HepG2 (cell line): ENCODE data around the gene RAB40C. TPM values are rescaled to one million over a fixed set of nuclear protein-coding genes. Genes with fewer than 3 reads are reported as not detected.

Experiments
- ATM ChIP-seq: fragments of 450-650 bp; IDR thresholded peaks from 2 replicates; pipeline ENCODE4 v1.7.1; 2017; ENCODE audit warnings: mild to moderate bottlenecking, borderline replicate concordance
- BRCA1 ChIP-seq: sonication (generic); formaldehyde crosslinking; IDR thresholded peaks from 2 replicates; pipeline ENCODE4 v1.4.0; 2020; ENCODE audit warnings: missing genetic modification reagents
- ETV6 ChIP-seq: sonication (generic); formaldehyde crosslinking; conservative IDR thresholded peaks from 2 replicates; pipeline ENCODE4 v1.4.0; 2020; ENCODE audit warnings: missing genetic modification reagents
- HNRNPK ChIP-seq: fragments of 200-400 bp; formaldehyde crosslinking; IDR thresholded peaks from 2 replicates; pipeline ENCODE4 v1.6.1; 2018; ENCODE audit warnings: low read length, low read depth, moderate library complexity, mild to moderate bottlenecking; ENCODE audit not compliant: poor library complexity, severe bottlenecking
- NR3C1 ChIP-seq: sonication (generic); formaldehyde crosslinking; IDR thresholded peaks from 2 replicates; pipeline ENCODE4 v1.4.0; 2020; ENCODE audit warnings: missing genetic modification reagents
- PHF21A ChIP-seq: sonication (generic); formaldehyde crosslinking; IDR thresholded peaks from 2 replicates; pipeline ENCODE4 v1.5.0; 2020; ENCODE audit warnings: mild to moderate bottlenecking, missing genetic modification reagents
- U2AF1 ChIP-seq: fragments of 200-400 bp; formaldehyde crosslinking; optimal IDR thresholded peaks from 2 replicates; pipeline ENCODE3; 2017; ENCODE audit warnings: mild to moderate bottlenecking, low read depth, low read length
- ZNF136 ChIP-seq: sonication (generic); formaldehyde crosslinking; IDR thresholded peaks from 2 replicates; pipeline ENCODE4 v1.8.1; 2022; ENCODE audit warnings: low read depth, mild to moderate bottlenecking, moderate library complexity, missing genetic modification reagents
- ZNF260 ChIP-seq: sonication (generic); formaldehyde crosslinking; IDR thresholded peaks from 2 replicates; pipeline ENCODE4 v1.4.0; 2020; ENCODE audit warnings: missing genetic modification reagents, low read depth, mild to moderate bottlenecking, borderline replicate concordance
- ZNF33B ChIP-seq: sonication (generic); formaldehyde crosslinking; IDR thresholded peaks from 2 replicates; pipeline ENCODE4 v1.5.1; 2020; ENCODE audit warnings: mild to moderate bottlenecking, missing genetic modification reagents
- polyA plus RNA-seq, 8 experiments: library from polyadenylated mRNA; depleted of rRNA in 3 of 8; stranded (reverse) in 7 of 8; unstranded in 1 of 8; fragments of >200 nt; fragmentation: Illumina TruSeq in 4 of 8; extraction: Trizol in 4 of 8; gene quantifications; 2 replicates each; pipeline versions ENCODE4 v1.2.1 to v1.2.3, GENCODE V29; 2011 to 2016; ENCODE audit warnings: low read depth in 4 of 8, missing spikeins in 1 of 8, mixed read lengths in 1 of 8; ENCODE audit not compliant: insufficient read depth in 1 of 8
- total RNA-seq, 5 experiments: library from RNA; depleted of rRNA; stranded (reverse); fragments of >200 nt; fragmentation: Illumina TruSeq; extraction: Trizol; gene quantifications; 2 replicates each; pipeline ENCODE4 v1.2.3, GENCODE V29; 2016; ENCODE audit warnings: low read depth in 1 of 5
- TF ChIP-seq, protein P1 (sequence below): sonication (generic); formaldehyde crosslinking; IDR thresholded peaks from 2 replicates; pipeline ENCODE4 v1.4.0; 2020; ENCODE audit warnings: mild to moderate bottlenecking, missing genetic modification reagents, borderline replicate concordance
- TF ChIP-seq, protein P2 (sequence below): sonication (generic); formaldehyde crosslinking; conservative IDR thresholded peaks from 2 replicates; pipeline ENCODE4 v1.4.0; 2020; ENCODE audit warnings: missing genetic modification reagents
- TF ChIP-seq, protein P3 (sequence below): sonication (generic); formaldehyde crosslinking; IDR thresholded peaks from 2 replicates; pipeline ENCODE4 v1.5.1; 2020; ENCODE audit warnings: mild to moderate bottlenecking, missing genetic modification reagents, moderate library complexity
- TF ChIP-seq, protein P4 (sequence below): sonication (generic); formaldehyde crosslinking; IDR thresholded peaks from 2 replicates; pipeline ENCODE4 v1.9.0; 2021; ENCODE audit warnings: missing genetic modification reagents, mild to moderate bottlenecking, borderline replicate concordance
- TF ChIP-seq, protein P5 (sequence below): sonication (generic); formaldehyde crosslinking; conservative IDR thresholded peaks from 2 replicates; pipeline ENCODE4 v1.8.0; 2022; ENCODE audit warnings: mild to moderate bottlenecking, moderate library complexity, missing genetic modification reagents

RAB40C gene
- total and polyA plus RNA-seq, 2 of the 13 experiments (the other 11 are each of a cell fraction or from before 2014, with no cell fraction given), result 7.7 to 11.5 TPM

DNA sequence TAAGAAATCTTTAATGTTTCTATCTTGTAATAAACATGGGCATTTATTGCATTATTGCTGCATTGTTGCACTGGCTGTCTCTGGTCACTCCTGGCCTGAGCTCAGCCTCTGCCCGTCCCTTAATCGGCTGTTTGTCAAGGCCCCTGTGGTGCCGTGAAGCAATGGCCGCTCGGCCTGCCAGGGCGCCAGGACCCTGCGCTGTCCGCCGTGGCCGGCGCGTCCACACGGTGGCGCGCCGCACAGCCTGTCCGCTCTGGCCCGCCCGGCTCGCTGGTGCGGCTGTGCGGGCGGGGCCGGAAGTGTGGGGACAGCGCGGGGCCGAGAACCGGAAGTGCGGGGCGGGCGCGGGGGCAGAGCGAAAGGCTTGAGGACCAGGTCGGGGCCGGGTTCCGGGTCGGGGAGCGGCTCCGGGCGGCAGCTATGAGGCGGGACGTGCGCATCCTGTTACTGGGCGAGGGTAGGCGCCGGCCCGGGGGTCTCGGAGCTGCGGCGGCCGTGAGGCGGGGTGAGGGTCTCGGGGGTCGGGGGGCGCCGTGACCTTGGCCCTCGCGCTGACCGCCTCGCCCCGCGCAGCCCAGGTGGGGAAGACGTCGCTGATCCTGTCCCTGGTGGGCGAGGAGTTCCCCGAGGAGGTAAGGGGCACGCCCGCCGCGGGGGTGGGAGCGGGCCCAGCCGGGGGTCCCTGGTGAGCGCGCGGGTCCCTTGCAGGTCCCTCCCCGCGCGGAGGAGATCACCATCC lies 78.1 kb downstream of the RAB40C start, which contains the start of gene RHOT2 (continued):
- TF ChIP-seq, protein P1, sequence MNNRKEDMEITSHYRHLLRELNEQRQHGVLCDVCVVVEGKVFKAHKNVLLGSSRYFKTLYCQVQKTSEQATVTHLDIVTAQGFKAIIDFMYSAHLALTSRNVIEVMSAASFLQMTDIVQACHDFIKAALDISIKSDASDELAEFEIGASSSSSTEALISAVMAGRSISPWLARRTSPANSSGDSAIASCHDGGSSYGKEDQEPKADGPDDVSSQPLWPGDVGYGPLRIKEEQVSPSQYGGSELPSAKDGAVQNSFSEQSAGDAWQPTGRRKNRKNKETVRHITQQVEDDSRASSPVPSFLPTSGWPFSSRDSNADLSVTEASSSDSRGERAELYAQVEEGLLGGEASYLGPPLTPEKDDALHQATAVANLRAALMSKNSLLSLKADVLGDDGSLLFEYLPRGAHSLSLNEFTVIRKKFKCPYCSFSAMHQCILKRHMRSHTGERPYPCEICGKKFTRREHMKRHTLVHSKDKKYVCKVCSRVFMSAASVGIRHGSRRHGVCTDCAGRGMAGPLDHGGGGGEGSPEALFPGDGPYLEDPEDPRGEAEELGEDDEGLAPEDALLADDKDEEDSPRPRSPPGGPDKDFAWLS (CRISPR knock-in tag), result no peak
- peak; percentile 39 for TF ChIP-seq U2AF1
- TF ChIP-seq HNRNPK, result peak; percentile 55
- TF ChIP-seq ZNF260 (CRISPR knock-in tag), result no peak
- no peak for TF ChIP-seq NR3C1 (CRISPR knock-in tag)
- TF ChIP-seq BRCA1 (CRISPR knock-in tag), result no peak
- TF ChIP-seq, protein P2, sequence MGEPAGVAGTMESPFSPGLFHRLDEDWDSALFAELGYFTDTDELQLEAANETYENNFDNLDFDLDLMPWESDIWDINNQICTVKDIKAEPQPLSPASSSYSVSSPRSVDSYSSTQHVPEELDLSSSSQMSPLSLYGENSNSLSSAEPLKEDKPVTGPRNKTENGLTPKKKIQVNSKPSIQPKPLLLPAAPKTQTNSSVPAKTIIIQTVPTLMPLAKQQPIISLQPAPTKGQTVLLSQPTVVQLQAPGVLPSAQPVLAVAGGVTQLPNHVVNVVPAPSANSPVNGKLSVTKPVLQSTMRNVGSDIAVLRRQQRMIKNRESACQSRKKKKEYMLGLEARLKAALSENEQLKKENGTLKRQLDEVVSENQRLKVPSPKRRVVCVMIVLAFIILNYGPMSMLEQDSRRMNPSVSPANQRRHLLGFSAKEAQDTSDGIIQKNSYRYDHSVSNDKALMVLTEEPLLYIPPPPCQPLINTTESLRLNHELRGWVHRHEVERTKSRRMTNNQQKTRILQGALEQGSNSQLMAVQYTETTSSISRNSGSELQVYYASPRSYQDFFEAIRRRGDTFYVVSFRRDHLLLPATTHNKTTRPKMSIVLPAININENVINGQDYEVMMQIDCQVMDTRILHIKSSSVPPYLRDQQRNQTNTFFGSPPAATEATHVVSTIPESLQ (CRISPR knock-in tag), result no peak
- TF ChIP-seq ETV6, result peak; percentile 81
- TF ChIP-seq ZNF136, result no peak
- TF ChIP-seq ATM, result no peak
- TF ChIP-seq ZNF33B (CRISPR knock-in tag), result peak; percentile 69; the same call in 1 of the 2 replicates
- no peak; the same call in none of the 2 replicates for TF ChIP-seq PHF21A (CRISPR knock-in tag)
- TF ChIP-seq, protein P3, sequence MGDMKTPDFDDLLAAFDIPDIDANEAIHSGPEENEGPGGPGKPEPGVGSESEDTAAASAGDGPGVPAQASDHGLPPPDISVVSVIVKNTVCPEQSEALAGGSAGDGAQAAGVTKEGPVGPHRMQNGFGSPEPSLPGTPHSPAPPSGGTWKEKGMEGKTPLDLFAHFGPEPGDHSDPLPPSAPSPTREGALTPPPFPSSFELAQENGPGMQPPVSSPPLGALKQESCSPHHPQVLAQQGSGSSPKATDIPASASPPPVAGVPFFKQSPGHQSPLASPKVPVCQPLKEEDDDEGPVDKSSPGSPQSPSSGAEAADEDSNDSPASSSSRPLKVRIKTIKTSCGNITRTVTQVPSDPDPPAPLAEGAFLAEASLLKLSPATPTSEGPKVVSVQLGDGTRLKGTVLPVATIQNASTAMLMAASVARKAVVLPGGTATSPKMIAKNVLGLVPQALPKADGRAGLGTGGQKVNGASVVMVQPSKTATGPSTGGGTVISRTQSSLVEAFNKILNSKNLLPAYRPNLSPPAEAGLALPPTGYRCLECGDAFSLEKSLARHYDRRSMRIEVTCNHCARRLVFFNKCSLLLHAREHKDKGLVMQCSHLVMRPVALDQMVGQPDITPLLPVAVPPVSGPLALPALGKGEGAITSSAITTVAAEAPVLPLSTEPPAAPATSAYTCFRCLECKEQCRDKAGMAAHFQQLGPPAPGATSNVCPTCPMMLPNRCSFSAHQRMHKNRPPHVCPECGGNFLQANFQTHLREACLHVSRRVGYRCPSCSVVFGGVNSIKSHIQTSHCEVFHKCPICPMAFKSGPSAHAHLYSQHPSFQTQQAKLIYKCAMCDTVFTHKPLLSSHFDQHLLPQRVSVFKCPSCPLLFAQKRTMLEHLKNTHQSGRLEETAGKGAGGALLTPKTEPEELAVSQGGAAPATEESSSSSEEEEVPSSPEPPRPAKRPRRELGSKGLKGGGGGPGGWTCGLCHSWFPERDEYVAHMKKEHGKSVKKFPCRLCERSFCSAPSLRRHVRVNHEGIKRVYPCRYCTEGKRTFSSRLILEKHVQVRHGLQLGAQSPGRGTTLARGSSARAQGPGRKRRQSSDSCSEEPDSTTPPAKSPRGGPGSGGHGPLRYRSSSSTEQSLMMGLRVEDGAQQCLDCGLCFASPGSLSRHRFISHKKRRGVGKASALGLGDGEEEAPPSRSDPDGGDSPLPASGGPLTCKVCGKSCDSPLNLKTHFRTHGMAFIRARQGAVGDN (CRISPR knock-in tag), result peak; percentile 88
- TF ChIP-seq, protein P4, sequence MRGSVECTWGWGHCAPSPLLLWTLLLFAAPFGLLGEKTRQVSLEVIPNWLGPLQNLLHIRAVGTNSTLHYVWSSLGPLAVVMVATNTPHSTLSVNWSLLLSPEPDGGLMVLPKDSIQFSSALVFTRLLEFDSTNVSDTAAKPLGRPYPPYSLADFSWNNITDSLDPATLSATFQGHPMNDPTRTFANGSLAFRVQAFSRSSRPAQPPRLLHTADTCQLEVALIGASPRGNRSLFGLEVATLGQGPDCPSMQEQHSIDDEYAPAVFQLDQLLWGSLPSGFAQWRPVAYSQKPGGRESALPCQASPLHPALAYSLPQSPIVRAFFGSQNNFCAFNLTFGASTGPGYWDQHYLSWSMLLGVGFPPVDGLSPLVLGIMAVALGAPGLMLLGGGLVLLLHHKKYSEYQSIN, result no peak
- TF ChIP-seq, protein P5, sequence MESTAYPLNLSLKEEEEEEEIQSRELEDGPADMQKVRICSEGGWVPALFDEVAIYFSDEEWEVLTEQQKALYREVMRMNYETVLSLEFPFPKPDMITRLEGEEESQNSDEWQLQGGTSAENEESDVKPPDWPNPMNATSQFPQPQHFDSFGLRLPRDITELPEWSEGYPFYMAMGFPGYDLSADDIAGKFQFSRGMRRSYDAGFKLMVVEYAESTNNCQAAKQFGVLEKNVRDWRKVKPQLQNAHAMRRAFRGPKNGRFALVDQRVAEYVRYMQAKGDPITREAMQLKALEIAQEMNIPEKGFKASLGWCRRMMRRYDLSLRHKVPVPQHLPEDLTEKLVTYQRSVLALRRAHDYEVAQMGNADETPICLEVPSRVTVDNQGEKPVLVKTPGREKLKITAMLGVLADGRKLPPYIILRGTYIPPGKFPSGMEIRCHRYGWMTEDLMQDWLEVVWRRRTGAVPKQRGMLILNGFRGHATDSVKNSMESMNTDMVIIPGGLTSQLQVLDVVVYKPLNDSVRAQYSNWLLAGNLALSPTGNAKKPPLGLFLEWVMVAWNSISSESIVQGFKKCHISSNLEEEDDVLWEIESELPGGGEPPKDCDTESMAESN (CRISPR knock-in tag), result peak; percentile 97
